ENCODE measurements around the gene TYW1B. TPM values are rescaled to one million over a fixed set of nuclear protein-coding genes. Genes with fewer than 3 reads are reported as not detected.
"Not testable (repeated sequence)": the region's sequence is repeated elsewhere in the genome, so short reads cannot be mapped to it uniquely, and the experiment has no call there.

Gene TYW1B
- polyA plus RNA-seq, 4 donors: 2.9 to 8.0 (median 3.2) TPM

DNA sequence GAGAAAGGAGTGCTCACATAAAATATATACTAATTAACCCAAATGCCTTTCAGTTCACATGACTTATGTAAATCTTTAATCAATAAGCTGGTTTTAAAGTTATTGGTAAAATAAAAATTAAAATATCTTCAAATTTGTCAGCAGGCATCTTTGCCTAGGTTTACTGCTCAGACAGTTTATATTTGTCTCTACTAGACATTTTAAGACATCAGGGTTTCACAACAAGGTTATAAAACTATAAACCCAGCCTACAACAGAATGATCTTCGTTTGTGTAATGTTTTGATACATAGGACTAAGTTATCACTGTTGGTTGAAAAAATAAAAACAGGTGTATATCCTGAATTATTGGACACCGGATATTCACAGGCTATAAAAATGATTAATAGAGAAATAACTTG is 67.4 kb downstream of the TYW1B start:
- DNase-seq (ENCODE audit: low read depth in 4 of 4, low spot score in 3 of 4): no peak

DNA sequence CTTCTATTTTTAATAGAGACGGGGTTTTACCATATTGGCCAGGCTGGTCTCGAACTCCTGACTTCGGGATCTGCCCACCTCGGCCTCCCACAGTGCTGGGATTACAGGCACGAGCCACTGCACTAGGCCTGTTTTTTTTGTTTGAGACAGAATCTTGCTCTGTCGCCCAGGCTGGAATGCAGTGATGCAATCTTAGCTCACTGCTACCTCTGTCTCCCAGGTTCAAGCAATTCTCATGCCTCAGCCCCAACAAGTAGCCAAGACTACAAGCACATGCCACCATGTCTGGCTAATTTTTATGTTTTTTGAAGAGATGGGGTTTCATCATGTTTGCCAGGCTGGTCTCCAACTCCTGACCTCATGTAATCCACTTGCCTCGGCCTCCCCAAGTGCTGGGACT is 73.7 kb downstream of the TYW1B start:
- no peak for DNase-seq (ENCODE audit: low read depth in 4 of 4, low spot score in 3 of 4)

DNA sequence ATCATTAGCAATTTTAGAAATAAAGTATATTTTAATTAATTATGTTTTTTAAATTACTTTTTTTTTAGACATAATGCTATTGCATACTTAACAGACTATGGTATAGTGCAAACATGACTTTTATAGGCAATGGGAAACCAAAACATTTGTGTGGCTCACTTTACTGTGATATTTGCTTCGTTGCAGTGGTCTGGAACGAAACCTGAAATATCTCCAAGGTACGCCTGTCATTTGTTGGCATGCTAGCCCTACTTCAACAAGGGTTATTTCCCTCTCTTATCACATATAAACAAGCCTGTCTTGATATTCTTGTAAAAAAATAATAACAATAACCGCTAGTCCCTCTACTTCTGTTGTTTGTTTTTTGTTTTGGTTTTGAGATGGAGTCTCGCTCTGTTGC is 74.2 kb downstream of the TYW1B start:
- no peak for DNase-seq (ENCODE audit: low read depth in 4 of 4, low spot score in 3 of 4)

DNA sequence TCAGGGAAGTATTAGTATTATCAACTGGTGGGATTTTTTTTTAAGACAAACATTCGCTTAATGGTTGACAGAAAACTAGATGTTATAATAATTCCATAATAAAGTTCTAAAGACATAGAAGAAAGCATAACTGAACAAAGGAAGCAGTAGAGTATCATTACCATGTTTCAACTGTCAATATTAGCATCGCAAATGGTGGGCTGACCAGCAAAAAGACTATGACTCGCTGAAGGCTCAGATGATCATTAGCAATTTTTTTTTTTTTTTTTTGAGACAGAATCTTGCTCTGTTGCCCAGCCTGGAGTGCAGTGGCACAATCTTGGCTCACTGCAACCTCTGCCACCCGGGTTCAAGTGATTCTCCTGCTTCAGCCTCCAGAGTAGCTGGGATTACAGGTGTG is 74.8 kb downstream of the TYW1B start:
- DNase-seq (ENCODE audit: low read depth in 4 of 4, low spot score in 3 of 4): not testable (repeated sequence)

DNA sequence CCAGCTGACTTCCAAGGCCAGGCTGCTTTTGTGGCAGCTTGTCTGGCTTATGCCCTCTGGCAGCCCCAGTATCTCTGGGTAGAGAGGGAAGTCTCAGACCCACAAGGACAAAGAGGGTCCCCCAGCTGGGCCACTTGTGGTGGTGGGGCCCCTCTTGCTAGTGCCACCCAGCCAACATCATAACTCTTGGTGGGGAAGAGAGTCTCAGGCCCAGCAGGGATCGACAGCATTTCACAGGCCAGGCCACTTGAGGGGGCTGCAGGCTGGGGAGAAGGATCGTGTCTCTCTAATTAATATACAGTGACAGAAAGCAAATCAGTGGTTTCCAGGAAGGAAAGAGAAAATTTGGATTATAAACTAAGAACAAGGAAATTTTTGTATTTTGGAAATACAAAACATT is 76.0 kb downstream of the TYW1B start:
- no peak for DNase-seq (ENCODE audit: low read depth in 4 of 4, low spot score in 3 of 4)

DNA sequence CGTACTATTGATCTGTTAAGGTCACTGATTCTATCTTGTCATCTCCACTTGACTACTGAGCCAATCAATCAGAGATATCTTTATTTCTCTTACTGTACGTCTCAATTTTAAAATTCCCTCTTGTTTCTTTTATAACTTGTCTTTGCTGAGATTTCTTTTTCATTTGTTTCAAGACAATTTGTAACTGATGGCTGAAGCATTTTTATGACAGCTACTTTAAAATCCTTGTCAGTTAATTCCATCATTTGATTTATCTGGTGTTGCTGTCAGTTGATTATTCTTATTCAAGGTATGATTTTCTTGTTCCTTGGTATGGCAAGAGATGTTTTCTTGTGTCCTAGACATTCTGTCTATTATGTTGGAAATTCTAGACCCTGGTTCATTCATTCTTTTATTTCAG is 76.6 kb downstream of the TYW1B start:
- DNase-seq (ENCODE audit: low read depth in 4 of 4, low spot score in 3 of 4): no peak

DNA sequence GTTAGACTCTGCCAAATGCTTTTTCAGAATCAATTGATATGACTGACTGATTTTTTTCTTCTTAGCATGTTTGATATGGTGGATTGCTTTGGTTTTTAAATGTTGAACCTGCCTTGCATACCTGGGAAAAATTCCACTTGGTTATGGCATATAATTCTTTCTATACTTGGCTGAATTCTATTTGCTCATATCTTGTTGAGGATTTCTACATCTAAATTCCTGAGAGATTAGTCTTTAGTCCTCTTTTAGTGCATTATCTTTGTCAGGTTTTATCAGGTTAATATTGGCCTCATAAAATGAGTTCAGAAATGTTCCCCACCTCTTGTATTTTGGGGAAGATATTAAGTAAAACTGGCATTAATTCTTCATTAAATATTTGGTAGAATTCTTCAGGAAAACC is 79.4 kb downstream of the TYW1B start:
- not testable (repeated sequence) for DNase-seq (ENCODE audit: low read depth in 4 of 4, low spot score in 3 of 4)

DNA sequence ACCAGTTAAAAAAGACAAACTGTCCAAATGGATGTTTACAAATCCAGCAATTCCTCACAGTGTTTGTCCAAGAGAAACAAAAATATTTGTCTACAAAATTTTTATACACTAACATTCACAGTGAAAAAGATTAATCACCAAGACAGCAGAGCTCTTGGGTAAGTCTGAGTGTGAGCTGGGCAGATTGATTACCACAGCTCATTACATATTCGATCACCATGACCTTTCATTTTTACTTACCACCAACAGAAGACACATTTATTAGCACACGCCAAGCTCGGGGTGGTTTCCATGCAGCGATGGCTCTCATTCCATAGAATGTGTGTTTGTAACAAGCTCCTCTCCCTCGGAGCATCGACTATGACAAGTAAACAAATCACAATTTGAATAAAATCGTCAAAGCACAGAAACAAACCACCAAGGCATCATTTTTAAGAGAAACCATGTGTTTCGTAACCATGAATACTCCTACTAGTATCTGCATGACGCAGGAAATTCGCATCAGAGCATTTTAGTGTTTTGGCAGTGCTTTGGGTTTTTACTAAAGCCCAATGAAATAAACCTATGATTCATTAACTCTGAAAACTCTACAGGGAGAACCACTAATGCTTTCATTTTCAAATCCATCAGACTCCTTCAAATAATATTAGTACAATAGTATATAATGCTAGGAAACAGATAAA is 83.6 kb downstream of the TYW1B start:
- peak in 2 of 4 donors; percentile 13 to 14 for DNase-seq (ENCODE audit: low read depth in 4 of 4, low spot score in 3 of 4)

DNA sequence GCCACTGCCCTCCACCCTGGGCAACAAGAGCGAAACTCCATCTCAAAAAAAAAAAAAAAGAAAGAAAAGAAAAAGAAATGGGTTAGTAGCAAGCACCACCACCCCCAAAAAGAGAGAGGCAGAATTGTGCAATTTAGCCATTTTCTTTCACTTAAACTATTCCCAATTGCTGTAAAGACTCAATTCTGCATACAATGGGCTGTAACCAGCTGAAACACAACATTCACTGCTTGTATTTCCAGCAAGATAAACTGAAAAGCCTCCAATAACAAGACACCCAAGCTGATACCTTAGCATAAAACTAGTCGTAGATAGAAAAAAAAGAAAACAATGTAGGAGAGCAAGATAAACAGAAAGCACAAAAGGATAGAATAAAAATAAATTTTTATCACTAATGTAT is 84.2 kb downstream of the TYW1B start:
- not testable (repeated sequence) for DNase-seq (ENCODE audit: low read depth in 4 of 4, low spot score in 3 of 4)

DNA sequence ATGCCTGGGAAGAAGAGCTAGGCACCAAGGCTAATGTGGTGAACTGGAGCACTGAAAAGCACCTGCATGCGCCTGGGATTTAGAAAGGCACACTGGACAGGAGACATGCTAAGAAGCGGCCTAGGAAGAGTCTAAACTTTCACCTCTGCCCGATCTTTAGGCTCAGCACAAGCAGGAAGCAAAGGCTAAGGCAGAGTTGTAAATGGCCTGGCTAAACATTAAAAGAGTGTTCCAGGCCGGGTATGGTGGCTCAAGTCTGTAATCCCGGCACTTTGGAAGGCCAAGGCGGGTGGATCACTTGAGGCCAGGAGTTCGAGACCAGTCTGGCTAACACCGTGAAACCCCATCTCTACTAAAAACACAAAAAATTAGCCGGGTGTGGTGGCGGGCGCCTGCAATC is 88.3 kb downstream of the TYW1B start:
- not testable (repeated sequence) for DNase-seq (ENCODE audit: low read depth in 4 of 4, low spot score in 3 of 4)

DNA sequence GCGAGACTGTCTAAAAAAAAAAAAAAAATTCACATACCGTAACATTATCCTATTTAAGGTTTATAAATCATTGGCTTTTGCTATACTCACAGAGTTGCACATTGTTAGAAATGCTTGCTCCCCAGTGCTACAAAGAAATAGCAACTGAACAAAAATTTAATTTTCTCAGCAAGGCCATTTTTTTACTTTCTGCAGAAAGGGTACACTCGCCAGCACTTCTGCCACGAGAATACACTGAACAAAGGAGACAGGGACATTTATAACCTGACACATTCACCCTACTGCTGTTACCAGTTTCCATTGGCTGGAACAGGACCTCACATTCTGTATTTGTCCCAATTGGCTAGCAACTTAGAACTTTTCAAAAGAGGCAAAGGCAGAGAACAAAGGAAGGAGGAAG is 92.1 kb downstream of the TYW1B start:
- DNase-seq (ENCODE audit: low read depth in 4 of 4, low spot score in 3 of 4): not testable (repeated sequence)

DNA sequence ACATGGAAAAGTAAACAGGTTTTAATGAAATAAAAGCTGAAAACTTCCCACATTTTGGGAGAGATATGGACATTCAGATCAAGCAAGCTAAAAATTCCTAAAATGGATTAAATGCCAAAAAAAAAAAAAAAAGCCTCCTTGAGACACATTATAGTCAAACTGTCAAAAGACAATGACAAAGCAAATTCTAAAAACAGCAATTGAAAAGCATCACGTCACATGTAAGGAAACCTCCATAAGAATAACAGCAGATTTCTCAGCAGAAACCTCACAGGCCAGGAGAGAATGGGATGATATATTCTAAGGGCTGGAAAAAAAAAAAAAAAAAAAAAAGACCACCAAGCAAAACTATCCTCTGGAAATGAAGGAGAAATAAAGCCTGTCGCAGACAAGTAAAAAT is 97.2 kb downstream of the TYW1B start:
- not testable (repeated sequence) for DNase-seq (ENCODE audit: low read depth in 4 of 4, low spot score in 3 of 4)

DNA sequence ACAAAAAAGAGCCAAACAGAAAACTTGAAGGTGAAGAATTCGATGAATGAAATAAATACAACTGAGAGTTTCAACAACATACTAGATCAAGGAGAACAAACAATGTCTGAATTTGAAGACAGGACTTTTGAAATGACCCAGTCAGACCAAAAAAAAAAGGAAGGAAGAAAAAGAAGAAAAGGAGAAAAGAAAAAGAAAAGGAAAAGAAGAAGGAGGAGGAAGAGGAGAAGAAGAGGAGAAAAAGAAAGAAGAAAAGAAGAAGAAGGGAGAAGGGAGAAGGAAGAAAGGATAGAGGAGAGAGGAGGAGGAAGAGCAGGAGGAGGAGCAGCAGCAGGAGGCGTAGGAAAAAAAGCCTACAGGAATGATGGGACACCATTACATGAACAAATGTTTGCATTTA is 97.6 kb downstream of the TYW1B start:
- not testable (repeated sequence) for DNase-seq (ENCODE audit: low read depth in 4 of 4, low spot score in 3 of 4)

DNA sequence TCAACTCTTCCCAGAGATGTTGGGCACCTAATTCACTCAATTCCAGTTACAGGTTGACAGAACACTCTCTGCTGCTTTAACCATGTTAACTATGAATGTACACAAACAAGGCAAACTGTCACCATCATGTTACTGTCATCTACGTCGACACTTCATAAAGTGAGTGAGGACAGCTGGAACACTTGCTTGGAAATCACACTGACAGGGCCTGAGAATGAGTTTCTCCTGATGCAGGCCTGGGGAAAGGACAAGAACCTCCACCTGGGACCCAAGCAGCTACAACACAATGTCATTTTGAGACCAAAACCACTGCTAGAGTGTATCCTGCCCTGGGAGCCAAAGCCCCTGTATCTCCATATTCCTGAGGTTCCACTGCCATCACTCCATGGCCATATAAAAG is 98.9 kb downstream of the TYW1B start:
- DNase-seq (ENCODE audit: low read depth in 4 of 4, low spot score in 3 of 4): not testable (repeated sequence)

DNA sequence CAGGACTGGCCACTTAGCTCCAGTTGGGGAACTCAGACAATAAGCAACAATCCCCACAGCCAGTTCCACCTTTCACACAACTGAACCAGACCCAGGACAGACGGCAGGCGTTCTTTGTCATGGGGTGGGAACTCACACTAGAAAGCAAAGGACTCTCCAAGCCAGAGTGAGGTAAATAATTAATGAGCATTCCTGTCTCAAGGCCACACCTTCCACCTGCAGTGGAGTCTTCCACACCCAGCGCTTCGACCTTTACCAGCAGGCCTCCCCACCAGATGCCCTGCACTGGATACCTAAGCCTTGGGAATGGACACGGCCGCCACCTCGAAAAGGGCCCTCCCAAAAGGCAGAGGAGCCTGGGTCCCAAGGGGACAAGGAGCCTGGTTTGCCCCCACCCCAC is 105.3 kb downstream of the TYW1B start:
- not testable (repeated sequence) for DNase-seq (ENCODE audit: low read depth in 4 of 4, low spot score in 3 of 4)

DNA sequence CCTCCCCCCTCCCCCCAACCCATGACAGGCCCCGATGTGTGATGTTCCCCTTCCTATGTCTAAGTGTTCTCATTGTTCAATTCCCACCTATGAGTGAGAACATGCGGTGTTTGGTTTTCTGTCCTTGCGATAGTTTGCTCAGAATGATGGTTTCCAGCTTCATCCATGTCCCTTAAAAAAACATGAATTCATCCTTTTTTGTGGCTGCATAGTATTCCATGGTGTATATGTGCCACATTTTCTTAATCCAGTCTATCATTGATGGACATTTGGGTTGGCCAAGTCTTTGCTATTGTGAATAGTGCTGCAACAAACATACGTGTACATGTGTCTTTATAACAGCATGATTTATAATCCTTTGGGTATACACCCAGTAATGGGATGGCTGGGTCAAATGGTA is 107.1 kb downstream of the TYW1B start:
- DNase-seq (ENCODE audit: low read depth in 4 of 4, low spot score in 3 of 4): not testable (repeated sequence)

DNA sequence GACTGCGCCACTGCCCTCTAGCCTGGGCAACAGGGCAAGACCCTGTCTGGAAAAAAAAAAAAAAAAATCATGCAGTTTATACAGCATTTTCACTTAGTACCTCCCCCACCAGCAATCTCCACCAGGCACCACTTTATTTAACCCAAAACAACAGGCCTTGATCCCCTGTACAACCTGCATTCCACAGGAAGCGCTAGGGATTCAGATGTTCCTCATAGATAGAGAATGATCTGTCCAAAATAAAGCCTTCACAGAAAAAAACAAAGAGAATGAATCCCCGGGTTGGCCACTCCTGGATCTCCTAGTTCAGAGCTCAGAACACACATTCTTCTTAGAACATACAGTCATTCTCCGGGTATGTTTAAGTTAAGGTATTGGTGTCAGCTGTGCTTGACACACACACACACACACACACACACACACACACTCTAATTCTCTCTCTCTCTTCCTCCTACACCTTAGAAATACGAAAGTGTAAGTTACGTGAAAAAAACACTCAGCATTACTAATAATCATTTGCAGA is 110.7 kb downstream of the TYW1B start:
- DNase-seq (ENCODE audit: low read depth in 4 of 4, low spot score in 3 of 4): not testable (repeated sequence)

DNA sequence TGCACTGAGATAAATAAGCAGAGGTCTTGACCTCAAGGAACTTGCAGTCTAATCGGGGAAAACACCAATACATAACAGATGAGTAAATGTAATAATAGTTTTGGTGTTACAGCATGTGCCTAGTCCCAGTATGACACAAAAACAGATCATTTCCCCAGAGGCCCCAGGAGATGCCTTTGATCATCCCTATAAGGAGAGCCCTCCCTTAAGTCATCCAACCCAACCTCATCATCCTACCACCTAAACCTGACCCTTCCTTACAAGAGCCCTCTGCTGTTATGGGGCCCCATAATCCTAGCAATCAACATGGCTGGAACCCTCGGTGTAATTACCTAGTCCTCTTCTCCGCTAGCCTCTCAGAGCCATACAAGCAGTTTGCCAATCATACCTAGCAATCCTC is 116.1 kb downstream of the TYW1B start:
- not testable (repeated sequence) for DNase-seq (ENCODE audit: low read depth in 4 of 4, low spot score in 3 of 4)

DNA sequence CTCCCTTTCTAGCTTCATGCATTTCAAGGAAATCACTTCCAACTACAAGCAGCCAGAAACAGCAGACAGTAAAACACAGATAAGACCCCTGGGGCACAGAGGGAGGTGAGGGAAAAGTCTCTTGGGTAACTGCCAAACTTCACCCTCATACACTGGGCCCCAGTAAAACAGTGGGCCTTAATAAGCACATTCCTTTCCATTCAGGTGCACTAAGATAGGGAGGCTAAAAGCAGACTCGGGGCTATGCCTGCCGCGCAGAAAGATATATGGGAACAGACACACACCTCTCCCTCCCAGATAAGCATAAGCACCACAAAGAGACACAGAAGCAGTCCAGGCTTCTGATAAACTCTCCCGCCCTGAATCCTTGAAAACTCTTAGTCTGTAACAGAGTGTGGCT is 117.0 kb downstream of the TYW1B start:
- DNase-seq (ENCODE audit: low read depth in 4 of 4, low spot score in 3 of 4): no peak

DNA sequence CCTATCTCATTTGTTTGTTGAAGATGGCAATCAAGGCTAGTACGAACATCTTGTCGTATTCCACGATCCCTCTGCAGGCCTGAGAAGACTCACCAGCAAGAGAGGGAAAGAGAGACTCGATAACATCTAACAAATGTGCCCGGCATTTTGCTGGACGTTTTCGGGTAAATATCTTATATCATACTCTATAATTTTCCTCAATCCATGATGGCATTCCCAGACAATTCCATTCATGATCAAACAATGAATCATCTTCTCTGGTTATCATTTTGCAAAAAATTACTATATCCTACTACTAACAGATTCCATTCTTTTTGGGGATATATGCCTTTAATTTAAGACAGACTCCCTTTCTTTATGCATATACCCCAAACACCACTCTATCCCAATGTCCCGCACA is 118.1 kb downstream of the TYW1B start:
- no peak for DNase-seq (ENCODE audit: low read depth in 4 of 4, low spot score in 3 of 4)

DNA sequence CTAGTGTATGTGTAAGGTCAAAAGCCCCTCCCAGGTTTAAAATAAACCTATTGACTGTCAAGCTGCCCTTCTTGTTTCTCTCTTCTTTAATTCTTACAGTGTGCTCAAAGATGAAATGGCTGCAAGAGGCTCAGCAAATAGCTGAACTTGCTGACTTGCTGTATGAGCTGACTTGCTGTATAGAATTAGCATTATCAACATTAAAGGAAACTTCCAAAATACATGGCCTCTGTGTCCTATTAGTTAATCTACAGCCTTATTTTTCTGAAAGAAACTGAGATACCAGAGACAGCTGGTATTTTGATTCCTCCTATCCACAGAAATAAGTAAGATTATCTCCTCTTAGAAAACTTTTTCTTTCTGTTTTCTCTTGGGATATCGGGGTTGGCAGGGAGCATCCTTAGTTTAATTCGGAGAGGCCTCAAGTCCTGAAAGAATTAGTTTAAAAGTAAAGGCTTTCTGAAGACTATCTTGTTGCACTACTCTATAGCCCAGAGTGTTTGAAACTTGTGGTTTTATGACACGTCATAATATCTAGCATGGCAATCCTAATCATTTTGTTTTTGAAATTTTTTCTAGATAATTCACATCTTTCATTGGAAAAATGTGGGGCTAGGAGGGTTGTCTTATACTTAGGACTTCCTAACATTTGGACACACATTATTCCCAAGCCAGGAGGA is 119.5 kb downstream of the TYW1B start:
- not testable (repeated sequence) for DNase-seq (ENCODE audit: low read depth in 4 of 4, low spot score in 3 of 4)

DNA sequence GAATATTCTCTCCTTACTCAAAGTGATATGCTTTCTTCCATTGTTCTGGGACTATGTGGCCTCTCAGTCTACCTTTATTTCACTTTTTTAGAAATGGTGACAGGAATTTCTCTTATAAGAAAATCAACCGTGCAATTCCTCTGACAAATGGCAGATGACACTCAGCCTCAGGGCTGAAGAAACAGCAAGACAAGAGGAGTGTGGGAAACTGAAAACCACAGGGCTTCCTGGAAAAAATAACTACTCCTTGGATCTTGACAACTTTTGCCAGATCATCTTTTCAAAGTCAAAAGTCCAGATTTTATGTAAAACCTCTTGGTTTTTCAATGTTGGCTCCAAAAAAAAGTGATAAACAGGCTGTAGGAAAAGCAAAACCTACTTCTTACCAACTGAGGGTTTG is 121.5 kb downstream of the TYW1B start:
- DNase-seq (ENCODE audit: low read depth in 4 of 4, low spot score in 3 of 4): no peak

All from right renal pelvis (tissue), 4 donors.